K562 (cell line): ENCODE results near the gene CLEC10A. TPM values are rescaled to one million over a fixed set of nuclear protein-coding genes. Genes with fewer than 3 reads are reported as not detected.

ENCODE experiments used
- E4F1 ChIP-seq: fragments of 250-450 bp; sonication (Bioruptor Pico); IDR thresholded peaks from 2 replicates; pipeline ENCODE4 v1.5.0; 2021; ENCODE audit warnings: mild to moderate bottlenecking, borderline replicate concordance
- FOXO4 ChIP-seq: fragments of 450-650 bp; formaldehyde crosslinking; IDR thresholded peaks from 2 replicates; pipeline ENCODE4 v1.4.0; 2020; ENCODE audit warnings: mild to moderate bottlenecking, moderate library complexity
- GTF3C2 ChIP-seq: IDR thresholded peaks from 3 replicates; pipeline ENCODE4 v1.6.1; 2011; ENCODE audit warnings: borderline replicate concordance, mild to moderate bottlenecking, moderate library complexity; ENCODE audit not compliant: insufficient read length; ENCODE audit errors: extremely low read depth
- LCOR ChIP-seq: sonication (generic); formaldehyde crosslinking; IDR thresholded peaks from 2 replicates; pipeline ENCODE4 v1.8.0; 2022; ENCODE audit warnings: mild to moderate bottlenecking, missing genetic modification reagents
- MAFF ChIP-seq: IDR thresholded peaks from 2 replicates; pipeline ENCODE4 v1.6.1; 2012; ENCODE audit warnings: low read length, improper control_type of control experiment
- MGA ChIP-seq: fragments of 450-650 bp; IDR thresholded peaks from 2 replicates; pipeline ENCODE4 v1.6.1; 2016; ENCODE audit warnings: mild to moderate bottlenecking, moderate library complexity
- RHOXF2B ChIP-seq: fragments of 250-450 bp; sonication (Bioruptor Pico); conservative IDR thresholded peaks from 2 replicates; pipeline ENCODE4 v1.5.1; 2021
- polyA plus RNA-seq, 8 experiments: library from polyadenylated mRNA; depleted of rRNA in 4 of 8; stranded (reverse) in 5 of 8; unstranded in 3 of 8; fragments of >200 nt; fragmentation: Nextera tagmentation in 2 of 8; fragmentation: Illumina TruSeq in 1 of 8; extraction: Ambion mirVana in 2 of 8; extraction: Trizol in 1 of 8; gene quantifications; 2 replicates each; pipeline versions ENCODE4 v1.2.1 to v1.2.3, GENCODE V29; 2011 to 2014; ENCODE audit warnings: inconsistent platforms in 1 of 8, missing spikeins in 1 of 8
- total RNA-seq, 7 experiments: library from RNA; depleted of rRNA in 6 of 7; stranded (reverse); fragments of >200 nt in 6 of 7; fragmentation: Illumina TruSeq in 2 of 7; extraction: Trizol in 2 of 7; gene quantifications; 2 replicates each; pipeline versions ENCODE4 v1.2.1 to v1.2.3, GENCODE V29; 2011 to 2021; ENCODE audit warnings: low replicate concordance in 1 of 7

Gene CLEC10A
- total and polyA plus RNA-seq, 9 of the 15 experiments (the other 6 are each of a cell fraction or from before 2014, with no cell fraction given) = 0.04 to 0.11 (median 0.05) TPM; not detected in 6

- peak; percentile 64 for TF ChIP-seq MGA
- no peak for TF ChIP-seq E4F1 (CRISPR knock-in tag)
- no peak for TF ChIP-seq MAFF
- no peak for TF ChIP-seq FOXO4
- no peak for TF ChIP-seq GTF3C2
- TF ChIP-seq LCOR (CRISPR knock-in tag) = peak; percentile 41; the same call in 1 of the 2 replicates
- no peak for TF ChIP-seq RHOXF2B (CRISPR knock-in tag)
Measured at GRCh38 chr17:7035591-7036368, 44.3 kb downstream of the CLEC10A start, which contains the start of gene SLC16A13 (continued).
